Measurements from ENCODE around the gene SRRM2.

SRRM2 gene

DNA sequence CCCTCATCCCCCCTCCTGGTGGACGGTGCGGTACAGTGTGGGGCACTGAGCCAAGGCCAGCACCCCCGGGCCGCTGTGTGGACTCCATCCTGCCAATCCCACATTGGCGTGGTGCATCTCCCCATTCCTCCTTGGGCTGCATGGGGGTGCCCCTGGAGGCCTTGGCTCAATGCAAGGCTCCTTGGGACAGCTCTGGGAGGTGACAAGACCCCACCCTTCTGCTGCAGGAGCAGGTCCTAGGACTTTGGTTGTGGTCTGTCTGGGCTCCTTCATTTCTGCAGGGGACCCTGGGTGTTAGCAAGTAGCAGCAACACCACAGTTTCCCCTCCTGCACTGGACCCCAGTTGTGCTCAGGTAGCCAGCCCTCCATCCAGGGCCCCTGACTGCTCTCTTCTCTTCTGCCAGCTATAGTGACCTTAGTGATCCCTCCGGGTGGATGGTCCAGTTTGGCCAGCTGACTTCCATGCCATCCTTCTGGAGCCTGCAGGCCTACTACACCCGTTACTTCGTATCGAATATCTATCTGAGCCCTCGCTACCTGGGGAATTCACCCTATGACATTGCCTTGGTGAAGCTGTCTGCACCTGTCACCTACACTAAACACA is 65.9 kb downstream of the SRRM2 start:
- DNase-seq = no peak

DNA sequence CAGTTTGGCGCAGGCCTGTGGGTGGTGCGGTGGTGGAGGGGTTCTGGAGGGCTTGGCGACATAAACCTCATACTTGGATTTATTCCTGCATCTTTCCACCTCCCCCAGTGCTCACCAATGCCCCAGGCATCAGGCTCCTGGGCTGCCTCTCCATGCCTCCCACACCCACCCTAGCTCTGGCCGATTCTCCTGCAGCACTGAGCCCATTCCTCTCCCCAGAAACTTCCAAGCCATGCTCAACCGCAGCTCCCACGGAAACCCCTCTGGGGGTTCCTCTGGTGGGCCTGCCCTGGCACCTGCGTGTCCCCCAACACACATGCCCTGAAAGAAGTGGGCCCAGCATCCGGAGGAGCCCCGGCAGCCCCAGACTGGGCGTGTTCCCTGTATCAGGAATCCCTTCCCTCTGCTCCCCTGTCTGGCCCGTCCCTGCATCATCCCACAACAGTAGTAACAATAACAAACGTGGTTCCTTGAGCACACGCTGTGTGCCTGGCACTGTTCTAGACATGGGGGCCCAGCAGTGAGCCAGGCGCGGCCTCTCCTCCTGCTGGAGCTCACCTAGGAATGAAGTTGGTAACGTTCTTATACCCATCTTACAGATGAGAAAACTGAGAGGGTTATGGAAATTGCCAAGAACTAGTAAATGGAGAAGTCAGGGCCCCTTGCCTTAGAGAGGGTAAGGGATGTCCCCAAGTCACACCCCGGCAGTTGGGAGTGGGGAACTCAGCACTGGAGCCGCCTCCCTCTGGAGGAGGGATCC is 66.9 kb downstream of the SRRM2 start:
- no peak for DNase-seq

DNA sequence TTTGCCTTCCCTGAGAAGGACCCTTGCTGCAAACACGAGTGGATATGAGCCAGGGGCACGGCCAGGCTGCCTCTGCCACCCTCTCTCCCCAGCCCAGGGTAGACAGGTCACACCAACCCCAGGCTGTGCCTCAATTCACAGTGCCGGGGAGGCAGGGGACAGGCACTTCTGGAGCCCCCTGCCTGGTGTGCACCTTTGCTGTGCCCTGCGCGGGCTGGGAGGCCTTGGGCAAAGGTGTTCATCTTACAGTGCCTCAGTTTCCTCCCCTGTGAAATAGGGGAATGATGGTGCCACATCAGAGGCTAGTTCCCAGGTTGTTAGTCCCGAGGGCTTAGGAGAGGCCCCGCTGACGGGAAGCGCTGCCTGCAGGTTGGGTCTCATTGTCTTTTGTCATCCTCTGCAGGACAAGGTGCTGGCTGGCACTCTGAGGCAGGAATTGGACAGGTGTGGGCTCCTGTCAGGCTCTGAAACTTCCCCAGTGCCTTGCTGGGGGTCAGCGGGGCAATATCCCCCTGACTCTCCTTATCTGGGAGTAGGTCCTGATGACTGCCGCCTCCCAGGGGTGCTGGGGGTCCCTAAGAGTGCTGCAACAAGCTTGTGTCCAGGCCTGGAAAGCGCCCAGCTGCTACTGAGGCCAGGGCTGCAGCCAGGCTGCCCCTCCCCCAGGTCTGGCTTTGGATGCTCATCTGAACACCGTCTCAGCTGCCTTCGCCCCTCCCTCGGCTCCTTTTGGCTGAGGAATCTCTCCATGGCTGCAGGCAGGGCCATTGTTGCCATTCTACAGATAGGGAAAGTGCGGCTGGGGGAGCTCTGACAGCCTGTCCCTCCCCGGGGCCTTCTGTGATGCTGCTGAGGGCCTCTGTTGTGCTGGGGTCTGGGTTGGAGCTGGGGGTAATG is 67.7 kb downstream of the SRRM2 start:
- no peak for DNase-seq

All from nucleus accumbens (tissue), 56 donors.